Endothelial cell of umbilical vein (primary cell): ENCODE results near the gene MTFMT. TPM values are rescaled to one million over a fixed set of nuclear protein-coding genes. Genes with fewer than 3 reads are reported as not detected.

Source experiments
- BruUV-seq: library from RNA; stranded (reverse); fragments of 400-500 nt; replicated peaks from 2 replicates; lab custom pipeline; 2021; lab: Mats Ljungman, UMichigan
- CTCF ChIA-PET: fragments of 300-600, 350-600 bp; sonication (Branson Sonifier 250); formaldehyde crosslinking; loops from one replicate; lab custom pipeline; 2021; ENCODE audit warnings: antibody characterized with exemption, inconsistent platforms; lab: Charles Lee
- POLR2A ChIA-PET: fragments of 300-600, 350-600 bp; sonication (Branson Sonifier 250); formaldehyde crosslinking; loops from one replicate; lab custom pipeline; 2021; ENCODE audit warnings: antibody characterized with exemption, inconsistent platforms; lab: Charles Lee
- DNase-seq: peaks from one replicate; pipeline ENCODE4 v3.0.0-alpha.2; 2011; ENCODE audit warnings: low read depth, low spot score
- FAIRE-seq: peaks from 2 replicates; lab custom pipeline; 2011; peaks lifted over from hg19 to GRCh38; lab: Jason Lieb, UNC
- H2AFZ ChIP-seq: 2 replicates; pipeline ENCODE4 v1.6.0; 2012; ENCODE audit warnings: low read depth, low read length, control low read depth, inconsistent platforms
- H3K27ac ChIP-seq: 2 replicates; pipeline ENCODE4 v1.5.1; 2011; ENCODE audit warnings: low read depth, mild to moderate bottlenecking, control low read depth, low read length, moderate library complexity; ENCODE audit not compliant: insufficient read depth
- H3K27me3 ChIP-seq, 2 experiments: 2 replicates each; pipeline versions ENCODE4 v1.6.0 to v1.6.1; 2011; ENCODE audit warnings: low read length in 2 of 2, mixed read lengths in 1 of 2; ENCODE audit not compliant: control insufficient read depth in 2 of 2, insufficient read depth in 2 of 2
- H3K36me3 ChIP-seq, 2 experiments: 2 replicates in 1 of 2; 3 replicates in 1 of 2; pipeline ENCODE4 v1.5.1; 2011; ENCODE audit warnings: low read length in 2 of 2, mild to moderate bottlenecking in 1 of 2, moderate library complexity in 1 of 2; ENCODE audit not compliant: control insufficient read depth in 2 of 2, insufficient read depth in 2 of 2; ENCODE audit errors: extremely low read depth in 1 of 2
- H3K4me1 ChIP-seq: 3 replicates; pipeline ENCODE4 v1.5.1; 2011; ENCODE audit warnings: mild to moderate bottlenecking, low read length; ENCODE audit not compliant: control insufficient read depth, insufficient read depth; ENCODE audit errors: extremely low read depth
- H3K4me2 ChIP-seq: 2 replicates; pipeline ENCODE4 v1.6.1; 2011; ENCODE audit warnings: low read length, control low read depth, mixed read lengths; ENCODE audit not compliant: insufficient read depth
- H3K4me3 ChIP-seq, 3 experiments: fragments of 200-600 bp in 1 of 3; sonication (generic), shearing (Covaris generic) in 1 of 3; replicated peaks in 1 of 3; 2 replicates each; pipeline ENCODE4 v1.5.1; 2011 to 2016; ENCODE audit warnings: control low read depth in 3 of 3, low read length in 3 of 3, mild to moderate bottlenecking in 2 of 3, inconsistent platforms in 1 of 3, low read depth in 1 of 3, moderate library complexity in 1 of 3; ENCODE audit not compliant: insufficient read depth in 1 of 3
- H3K79me2 ChIP-seq: 2 replicates; pipeline ENCODE4 v1.6.0; 2012; ENCODE audit warnings: low read length, inconsistent platforms; ENCODE audit not compliant: control insufficient read depth, insufficient read depth
- H3K9ac ChIP-seq: replicated peaks from 2 replicates; pipeline ENCODE3; 2011; ENCODE audit warnings: low read length, control low read depth; ENCODE audit not compliant: insufficient read depth; ENCODE audit errors: extremely low read depth
- H3K9me1 ChIP-seq: replicated peaks from 3 replicates; pipeline ENCODE4 v1.6.0; 2011; ENCODE audit warnings: mild to moderate bottlenecking, low read length; ENCODE audit not compliant: control insufficient read depth, insufficient read depth; ENCODE audit errors: extremely low read depth
- H3K9me3 ChIP-seq: replicated peaks from 2 replicates; pipeline ENCODE4 v1.5.1; 2012; ENCODE audit warnings: low read length, inconsistent platforms; ENCODE audit not compliant: control insufficient read depth, insufficient read depth
- H4K20me1 ChIP-seq: replicated peaks from 2 replicates; pipeline ENCODE3; 2011; ENCODE audit warnings: mild to moderate bottlenecking, low read length; ENCODE audit not compliant: control insufficient read depth, insufficient read depth; ENCODE audit errors: extremely low read depth
- EZH2 ChIP-seq: IDR thresholded peaks from 2 replicates; pipeline ENCODE4 v1.6.1; 2012; ENCODE audit warnings: borderline replicate concordance, low read depth, mild to moderate bottlenecking, moderate library complexity, low read length, inconsistent platforms; ENCODE audit not compliant: severe bottlenecking
- FOS ChIP-seq: IDR thresholded peaks from 2 replicates; pipeline ENCODE4 v1.6.1; 2011; ENCODE audit warnings: mild to moderate bottlenecking, low read length, moderate library complexity, borderline replicate concordance; ENCODE audit not compliant: insufficient read depth
- GATA2 ChIP-seq: IDR thresholded peaks from 2 replicates; pipeline ENCODE4 v1.7.0; 2011; ENCODE audit warnings: low read depth, mild to moderate bottlenecking, moderate library complexity, mixed read lengths, low read length; ENCODE audit not compliant: insufficient read length, insufficient read depth
- JUN ChIP-seq: IDR thresholded peaks from 2 replicates; pipeline ENCODE4 v1.6.1; 2011; ENCODE audit warnings: borderline replicate concordance, low read depth; ENCODE audit not compliant: insufficient read length, insufficient read depth
- MYC ChIP-seq: IDR thresholded peaks from one replicate; pipeline ENCODE4 v1.6.1; 2011; ENCODE audit warnings: mild to moderate bottlenecking, low read depth, low read length
- POLR2A ChIP-seq: IDR thresholded peaks from 2 replicates; pipeline ENCODE4 v1.6.1; 2012; ENCODE audit warnings: low read depth, mild to moderate bottlenecking, control low read depth, low read length
- POLR2AphosphoS5 ChIP-seq: IDR thresholded peaks from 2 replicates; pipeline ENCODE4 v1.6.1; 2012; ENCODE audit warnings: low read depth, mild to moderate bottlenecking, control low read depth, low read length, moderate library complexity; ENCODE audit not compliant: insufficient read depth
- dilution Hi-C: fragments of 300-500 bp; cut with MboI; formaldehyde crosslinking; loops from one replicate; pipeline ENCODE4 v1.15.0; 2019; ENCODE audit warnings: low sequenced_read_pairs; ENCODE audit not compliant: extremely low pct_ligation_motif_present
- intact Hi-C: fragments of 100-400 bp; cut with micrococcal nuclease; formaldehyde crosslinking; loops from one replicate; pipeline ENCODE4 v1.10.0; 2022
- polyA plus RNA-seq, 4 experiments: library from polyadenylated mRNA; depleted of rRNA in 3 of 4; stranded (reverse) in 3 of 4; unstranded in 1 of 4; fragments of >200 nt; gene quantifications; 2 replicates each; pipeline versions ENCODE4 v1.2.1 to v1.2.3, GENCODE V29; 2011 to 2012; ENCODE audit warnings: missing spikeins in 1 of 4
- total RNA-seq: library from RNA; stranded (reverse); gene quantifications from 2 replicates; pipeline ENCODE4 v1.2.3, GENCODE V29; 2021
- TF ChIP-seq, protein P1 (sequence below), 2 donors: IDR thresholded peaks; 1 replicate in 1 of 2; 2 replicates in 1 of 2; pipeline ENCODE4 v1.5.1; 2011; ENCODE audit warnings: low read length in 2 of 2, mild to moderate bottlenecking in 2 of 2, moderate library complexity in 2 of 2, control low read depth in 1 of 2, inconsistent platforms in 1 of 2, low read depth in 1 of 2; ENCODE audit not compliant: insufficient read depth in 1 of 2; ENCODE audit errors: extremely low read depth in 1 of 2
- TF ChIP-seq, protein P2 (sequence below): IDR thresholded peaks from 2 replicates; pipeline ENCODE4 v1.6.1; 2011; ENCODE audit not compliant: insufficient read depth, insufficient read length

MTFMT gene
- total and polyA plus RNA-seq, 2 donors (not counting 3 experiments of a cell fraction or from before 2014, with no cell fraction given) = 7.5 to 20.4 TPM

DNA sequence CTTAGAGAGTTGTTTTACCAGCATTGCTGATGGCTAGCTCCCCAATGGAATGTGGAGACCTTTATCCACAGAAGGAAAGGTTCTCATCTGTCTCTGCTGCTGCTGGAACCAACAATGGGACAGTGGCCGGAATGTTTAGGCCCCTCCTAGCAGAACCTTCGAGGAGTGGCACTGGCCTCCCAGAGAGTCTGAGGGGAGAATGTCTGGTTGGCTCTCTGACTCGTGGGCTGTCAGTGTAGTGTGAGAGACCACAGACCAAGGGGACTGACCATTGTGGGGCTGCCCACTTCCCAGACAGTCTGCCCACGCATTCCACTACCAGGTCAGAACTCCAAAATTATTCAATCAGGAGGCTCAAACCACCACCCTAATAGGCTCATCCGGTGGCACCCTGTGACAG is 33.3 kb upstream of the MTFMT start:
- no peak overlapping the region for H3K27ac ChIP-seq
- ChIA-PET POLR2A (no interaction called here), CTCF (interaction anchor here (0.8 to 4.5 kb wide), 4 partner anchors 8 to 20 kb away, joined by 3 to 29 read pairs (median 4); partner anchors contain the start of gene KBTBD13)
- TF ChIP-seq EZH2 = no peak
- no peak for TF ChIP-seq GATA2
- TF ChIP-seq, protein P1, sequence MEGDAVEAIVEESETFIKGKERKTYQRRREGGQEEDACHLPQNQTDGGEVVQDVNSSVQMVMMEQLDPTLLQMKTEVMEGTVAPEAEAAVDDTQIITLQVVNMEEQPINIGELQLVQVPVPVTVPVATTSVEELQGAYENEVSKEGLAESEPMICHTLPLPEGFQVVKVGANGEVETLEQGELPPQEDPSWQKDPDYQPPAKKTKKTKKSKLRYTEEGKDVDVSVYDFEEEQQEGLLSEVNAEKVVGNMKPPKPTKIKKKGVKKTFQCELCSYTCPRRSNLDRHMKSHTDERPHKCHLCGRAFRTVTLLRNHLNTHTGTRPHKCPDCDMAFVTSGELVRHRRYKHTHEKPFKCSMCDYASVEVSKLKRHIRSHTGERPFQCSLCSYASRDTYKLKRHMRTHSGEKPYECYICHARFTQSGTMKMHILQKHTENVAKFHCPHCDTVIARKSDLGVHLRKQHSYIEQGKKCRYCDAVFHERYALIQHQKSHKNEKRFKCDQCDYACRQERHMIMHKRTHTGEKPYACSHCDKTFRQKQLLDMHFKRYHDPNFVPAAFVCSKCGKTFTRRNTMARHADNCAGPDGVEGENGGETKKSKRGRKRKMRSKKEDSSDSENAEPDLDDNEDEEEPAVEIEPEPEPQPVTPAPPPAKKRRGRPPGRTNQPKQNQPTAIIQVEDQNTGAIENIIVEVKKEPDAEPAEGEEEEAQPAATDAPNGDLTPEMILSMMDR (IDR thresholded peaks at IDR 0.05; ENCODE audit: extremely low read depth in 1 of 2, insufficient read depth in 1 of 2, low read depth in 1 of 2, low read length in 2 of 2) = no peak
- TF ChIP-seq POLR2AphosphoS5 = no peak
- TF ChIP-seq, protein P2, sequence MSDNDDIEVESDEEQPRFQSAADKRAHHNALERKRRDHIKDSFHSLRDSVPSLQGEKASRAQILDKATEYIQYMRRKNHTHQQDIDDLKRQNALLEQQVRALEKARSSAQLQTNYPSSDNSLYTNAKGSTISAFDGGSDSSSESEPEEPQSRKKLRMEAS = no peak
- TF ChIP-seq JUN = no peak
- TF ChIP-seq POLR2A = no peak
- TF ChIP-seq MYC = no peak
- no peak for TF ChIP-seq FOS
- no peak overlapping the region for H3K4me3 ChIP-seq
- no TSS peak for BruUV-seq
- no peaks in the 10 kb centered on the region for H3K9me1 ChIP-seq
- no peaks in the 10 kb centered on the region for H3K9me3 ChIP-seq
- FAIRE-seq (no peak), DNase-seq (no peak)
- dilution Hi-C loops (no loop called here), intact Hi-C loops (no loop called here)
- no peaks in the 10 kb centered on the region for H3K4me1 ChIP-seq
- H3K36me3 ChIP-seq = no peaks in the 10 kb centered on the region
- H3K4me2 ChIP-seq = no peak overlapping the region
- no peak overlapping the region for H2AFZ ChIP-seq
- H3K79me2 ChIP-seq = no peaks in the 10 kb centered on the region
- H3K27me3 ChIP-seq = peaks cover 22 to 29% of the 10 kb centered on the region in 2 experiments
- H4K20me1 ChIP-seq = no peaks in the 10 kb centered on the region
- H3K9ac ChIP-seq = no peak overlapping the region
